Renal pelvis (tissue), 4 donors: Measurements from ENCODE around the gene CHIC2. TPM values are rescaled to one million over a fixed set of nuclear protein-coding genes. Genes with fewer than 3 reads are reported as not detected.

ENCODE experiments used
- DNase-seq: peaks from one replicate; pipeline ENCODE4 v3.0.0-alpha.2; 2013
- polyA plus RNA-seq, 3 donors: library from polyadenylated mRNA; unstranded; fragments of 120-200 nt; gene quantifications; one replicate each; pipeline ENCODE4 v1.2.1, GENCODE V29; 2013; ENCODE audit not compliant: insufficient read length in 3 of 3

CHIC2 gene
- polyA plus RNA-seq, 3 donors = 29.2 to 29.8 (median 29.7) TPM

DNA sequence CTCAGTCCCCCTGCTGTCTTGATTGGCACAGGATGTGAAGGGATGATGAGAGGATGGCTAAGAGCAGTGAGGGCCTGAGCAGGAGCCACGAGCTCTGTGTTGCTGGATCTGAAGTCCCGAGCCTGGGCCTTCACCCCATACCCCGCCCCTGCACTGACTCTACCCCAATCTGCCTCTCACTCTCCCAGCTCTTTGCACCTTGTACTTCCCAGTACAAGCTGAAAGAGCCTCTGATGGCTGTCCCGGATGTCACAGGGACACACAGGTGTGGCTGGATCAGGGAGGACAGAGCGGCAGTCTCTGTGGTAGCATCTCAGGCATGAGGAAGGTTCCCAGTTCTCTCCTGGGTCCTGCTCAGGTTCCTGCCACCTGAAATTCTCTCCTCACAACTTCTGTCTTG lies 103.6 kb downstream of the CHIC2 start:
- no peak for DNase-seq

Other genes with a start within 250 kb of the CHIC2 start
- not detected for gene GSX2, start 35.6 kb upstream of the CHIC2 start, polyA plus RNA-seq
- gene PDGFRA, start 164.7 kb upstream of the CHIC2 start, polyA plus RNA-seq = 100 to 1,000 TPM; 138 to 140 (median 140) TPM